Right forelimb (tissue), 1 donor: ENCODE measurements around the gene ECT2L.
"Not testable (repeated sequence)": the region's sequence is repeated elsewhere in the genome, so short reads cannot be mapped to it uniquely, and the experiment has no call there.

Source experiments
- DNase-seq: peaks from one replicate; pipeline ENCODE4 v3.0.0-alpha.2; 2018

The ECT2L gene

DNA sequence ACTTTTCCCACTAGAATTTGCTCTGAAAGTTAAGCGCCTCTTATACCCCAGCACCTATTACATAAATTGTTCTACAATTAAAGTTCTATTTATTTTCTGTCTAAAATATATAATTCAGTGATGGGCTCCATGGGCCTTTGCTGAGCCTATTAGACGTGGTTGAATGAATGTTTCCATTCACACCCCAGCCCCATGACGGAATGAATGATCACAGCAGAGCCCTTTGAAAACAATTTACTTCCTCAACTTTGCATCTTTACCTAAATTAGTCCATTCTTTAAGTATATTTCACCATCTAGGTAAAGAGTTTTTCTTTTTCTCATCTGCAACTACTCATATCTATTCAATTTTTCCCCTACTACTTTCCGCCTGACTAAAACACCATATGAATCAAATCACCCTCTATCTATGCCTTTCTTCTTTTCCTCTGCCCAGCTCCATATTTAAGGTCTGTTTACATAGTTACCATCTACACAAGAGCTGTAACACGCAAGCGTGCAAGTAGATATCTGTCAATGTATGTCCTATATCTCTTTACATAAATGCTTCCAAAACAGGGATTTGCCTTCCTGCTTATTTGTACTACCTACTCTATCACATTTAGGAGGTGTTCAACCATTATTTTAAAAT is 69.7 kb downstream of the ECT2L start:
- DNase-seq: no peak

DNA sequence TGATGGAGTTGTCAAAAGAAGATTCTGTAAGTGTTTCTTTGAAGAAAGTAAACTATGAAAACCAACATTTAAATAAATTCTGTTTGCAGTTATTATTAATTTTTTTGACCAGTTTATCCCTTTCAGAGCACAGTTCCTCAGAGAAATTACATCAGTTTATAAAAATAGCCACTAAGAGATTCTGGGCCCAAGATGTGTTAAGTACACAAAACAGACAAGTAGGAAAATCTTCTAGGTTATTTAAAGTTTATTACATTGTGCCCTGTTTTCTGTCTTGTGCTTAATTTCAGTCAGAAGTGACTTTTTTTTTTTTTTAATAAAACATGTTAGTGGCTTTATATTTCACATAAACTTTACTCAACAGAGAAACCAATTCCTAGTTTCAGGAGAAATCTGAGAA is 72.3 kb downstream of the ECT2L start:
- DNase-seq: no peak

DNA sequence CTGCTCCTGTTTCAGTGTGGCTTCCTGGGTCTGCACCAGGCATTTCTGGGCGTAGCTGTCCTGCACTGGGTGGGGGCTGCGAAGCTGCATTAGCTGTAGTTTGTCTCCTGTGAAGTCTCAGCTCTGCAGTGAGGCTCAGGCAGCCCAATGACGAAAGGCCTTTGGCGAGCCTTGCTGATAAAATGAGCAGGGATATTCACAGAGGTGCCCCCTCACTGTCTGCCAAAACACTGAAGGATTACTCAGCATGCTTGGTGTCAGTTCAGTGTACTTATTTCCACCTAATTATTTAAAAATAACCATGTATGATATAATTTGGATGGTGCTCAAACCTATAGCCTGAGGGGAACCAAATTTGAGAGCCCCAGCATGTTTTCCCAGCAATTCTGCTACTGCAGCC is 73.5 kb downstream of the ECT2L start:
- DNase-seq: peak; percentile 52

DNA sequence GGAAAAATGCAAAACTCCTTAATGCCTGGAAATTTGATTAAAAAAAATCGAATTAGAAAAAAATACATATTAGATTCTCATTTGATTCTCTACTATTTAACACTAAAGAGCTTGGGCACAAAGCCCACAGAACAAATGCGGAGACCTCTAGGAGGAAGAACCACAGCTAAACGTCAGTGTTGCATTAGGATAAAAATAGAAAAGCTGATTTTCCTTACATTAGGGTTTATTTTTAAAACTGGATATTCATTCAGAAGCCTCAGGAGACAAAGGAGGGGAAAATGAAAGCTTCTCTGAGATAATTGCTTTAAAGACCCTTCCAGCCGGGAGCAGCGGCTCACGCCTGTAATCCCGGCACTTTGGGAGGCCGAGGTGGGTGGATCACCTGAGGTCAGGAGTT is 77.3 kb downstream of the ECT2L start:
- no peak for DNase-seq

DNA sequence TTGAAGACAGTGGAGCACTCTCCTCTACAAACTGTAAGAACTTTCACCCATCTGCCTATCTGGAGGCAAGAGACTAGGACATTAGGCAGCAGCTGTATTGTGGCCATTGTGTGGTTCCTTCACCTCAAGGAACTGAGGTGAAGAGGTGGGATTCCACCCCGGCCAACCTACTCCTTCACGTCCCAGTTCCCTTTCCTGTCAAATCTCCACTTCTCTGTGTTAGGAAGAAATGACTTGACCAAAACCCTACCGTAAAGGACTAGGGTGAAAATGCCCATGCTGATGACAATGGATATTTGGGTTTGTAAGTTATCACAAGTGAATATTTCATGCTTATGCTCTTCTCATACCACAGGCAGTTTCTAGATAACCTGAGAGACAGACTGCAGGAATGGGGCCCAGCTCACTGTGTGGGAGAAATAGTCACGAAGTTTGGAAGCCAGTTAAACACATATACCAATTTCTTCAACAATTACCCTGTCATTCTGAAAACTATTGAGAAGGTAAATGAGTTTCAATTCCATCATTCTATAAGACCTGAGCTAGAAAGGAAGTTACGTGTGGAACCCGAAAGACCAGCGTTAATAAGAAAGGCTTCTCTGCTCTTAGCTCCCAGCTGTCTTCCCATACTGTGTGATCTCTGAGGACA is 86.6 kb downstream of the ECT2L start:
- no peak for DNase-seq

DNA sequence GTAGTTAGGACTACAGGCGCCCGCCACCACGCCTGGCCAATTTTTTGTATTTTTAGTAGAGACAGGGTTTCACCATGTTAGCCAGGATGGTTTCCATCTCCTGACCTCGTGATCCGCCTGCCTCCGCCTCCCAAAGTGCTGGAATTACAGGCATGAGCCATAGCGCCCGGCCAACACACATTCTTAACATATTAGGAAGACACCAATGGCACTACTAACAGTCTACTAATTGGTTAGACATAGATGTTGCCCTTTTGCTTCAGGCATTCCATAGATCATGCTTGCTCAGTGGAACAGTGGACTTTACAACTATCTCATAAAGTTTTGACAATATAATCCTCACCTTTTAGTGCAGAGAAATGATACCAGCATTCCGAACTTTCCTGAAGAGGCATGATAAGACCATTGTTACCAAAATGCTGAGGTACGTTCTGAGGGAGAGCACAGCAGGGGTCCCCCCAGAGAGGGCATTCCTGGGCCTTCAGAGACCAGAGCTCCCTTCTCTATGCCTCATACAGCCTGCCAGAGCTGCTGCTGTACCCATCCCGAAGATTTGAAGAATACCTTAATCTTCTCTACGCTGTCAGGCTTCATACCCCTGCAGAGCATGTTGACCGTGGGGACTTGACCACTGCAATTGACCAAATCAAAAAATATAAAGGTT is 89.4 kb downstream of the ECT2L start:
- DNase-seq: no peak

DNA sequence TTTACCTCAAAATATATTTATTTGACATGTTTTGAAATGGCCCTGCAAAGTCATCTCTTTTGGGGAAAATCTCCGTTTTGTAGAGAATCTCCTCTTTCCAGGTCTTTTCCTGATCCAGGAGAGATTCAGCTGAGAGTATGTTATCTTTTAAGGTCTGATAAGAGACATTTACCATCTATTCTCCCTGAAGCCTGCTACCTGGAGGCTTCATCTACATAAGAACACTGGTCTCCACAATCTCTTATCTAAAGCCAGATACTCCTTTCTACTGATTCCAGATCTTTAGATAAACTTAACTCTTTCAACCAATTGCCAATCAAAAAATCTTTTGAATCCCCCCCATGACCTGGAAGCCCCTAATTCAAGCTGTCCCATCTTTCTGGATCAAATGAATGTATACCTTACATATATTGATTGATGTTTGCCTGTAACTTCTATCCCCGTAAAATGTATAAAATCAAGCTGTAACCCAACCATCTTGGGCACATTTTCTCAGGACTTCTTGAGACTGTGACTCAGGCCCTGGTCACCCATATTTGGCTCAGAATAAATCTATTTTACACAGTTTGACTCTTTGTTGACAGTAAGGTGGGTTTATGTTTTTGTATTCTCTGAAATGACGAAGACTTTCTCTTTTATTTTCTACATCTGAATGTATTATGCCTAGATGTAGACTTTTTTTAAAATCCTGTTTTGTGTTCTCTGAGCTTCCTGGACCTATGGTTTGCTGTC is 95.5 kb downstream of the ECT2L start:
- DNase-seq: no peak

DNA sequence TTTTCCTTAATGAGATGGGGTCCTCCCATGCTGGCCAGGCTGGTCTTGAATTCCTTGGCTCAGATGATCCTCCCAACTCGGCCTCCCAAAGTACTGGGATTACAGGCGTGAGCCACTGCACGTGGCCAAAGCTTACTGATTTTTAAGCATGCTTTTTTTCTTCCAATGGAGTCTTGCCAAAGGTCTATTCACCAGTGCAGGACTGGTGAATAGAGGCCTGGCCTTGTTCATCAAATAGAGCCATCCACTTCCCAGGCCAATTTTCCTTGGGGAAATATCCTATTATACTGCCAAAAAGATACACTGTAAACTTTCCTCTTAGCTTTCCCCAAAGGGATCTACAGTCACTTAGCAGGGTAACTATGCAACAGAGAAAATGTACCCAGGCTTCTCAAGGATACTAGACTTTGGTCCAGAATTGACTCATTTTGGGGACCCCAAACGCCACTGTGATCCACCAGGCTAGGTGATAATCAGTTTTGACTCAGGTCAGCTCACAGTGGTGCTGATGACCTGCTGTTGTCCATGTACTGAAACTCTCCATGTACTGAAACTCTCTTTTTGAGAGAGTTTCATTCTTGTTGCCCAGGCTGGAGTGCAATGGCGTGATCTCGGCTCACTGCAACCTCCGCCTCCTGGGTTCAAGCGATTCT is 100.3 kb downstream of the ECT2L start:
- no peak for DNase-seq

DNA sequence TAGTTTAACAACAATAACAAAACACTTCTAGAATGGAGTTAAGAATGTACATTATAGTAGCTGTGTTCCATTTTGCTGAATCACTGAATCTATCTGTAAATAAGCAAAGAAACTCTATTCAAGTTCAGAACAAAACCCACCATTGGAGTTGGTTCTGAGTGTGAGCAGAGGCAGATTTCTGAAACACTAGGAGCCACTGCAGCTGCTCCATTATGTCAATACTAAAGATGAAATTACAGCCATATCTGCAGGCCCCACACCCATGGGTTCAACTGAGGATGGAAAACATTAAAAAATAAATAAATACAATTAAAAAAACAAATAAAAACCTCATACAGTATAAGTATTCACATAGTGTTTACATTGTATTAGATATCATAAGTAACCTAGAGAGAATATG is 101.1 kb downstream of the ECT2L start:
- DNase-seq: no peak

DNA sequence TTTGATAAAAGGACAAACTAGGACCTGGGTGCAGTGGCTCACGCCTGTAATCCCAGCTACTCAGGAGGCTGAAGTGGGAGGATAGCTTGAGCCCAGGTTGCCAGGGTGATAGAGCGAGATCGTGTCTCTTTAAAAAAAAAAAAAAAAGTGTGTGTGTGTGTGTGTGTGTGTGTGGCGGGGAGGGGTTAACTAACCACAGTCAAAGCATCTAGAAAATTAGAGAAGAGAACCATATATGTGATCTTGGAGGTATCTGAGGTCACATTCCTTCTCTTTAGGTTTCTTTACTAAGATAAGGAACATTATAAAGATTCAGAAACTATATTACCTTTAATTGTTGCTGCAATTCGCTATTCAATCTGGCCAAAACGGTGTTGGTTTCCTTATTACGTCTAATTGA is 111.3 kb downstream of the ECT2L start:
- no peak for DNase-seq

DNA sequence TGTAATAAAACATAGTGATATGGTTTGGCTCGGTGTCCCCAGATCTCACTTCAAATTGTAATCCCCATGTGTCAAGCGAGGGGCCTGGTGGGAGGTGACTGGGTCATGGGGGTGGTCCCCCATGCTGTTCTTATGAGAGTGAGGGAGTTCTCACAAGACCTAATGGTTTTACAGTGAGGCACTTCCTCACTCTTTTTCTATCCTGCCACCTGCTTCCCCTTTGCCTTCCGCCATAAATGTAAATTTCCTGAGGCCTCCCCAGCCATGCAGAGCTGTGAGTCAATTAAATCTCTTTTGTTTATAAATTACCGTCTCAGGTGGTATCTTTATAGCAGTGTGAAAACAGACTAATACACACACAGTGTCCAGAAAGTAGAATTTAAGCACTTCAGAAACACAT is 113.6 kb downstream of the ECT2L start:
- DNase-seq: no peak

DNA sequence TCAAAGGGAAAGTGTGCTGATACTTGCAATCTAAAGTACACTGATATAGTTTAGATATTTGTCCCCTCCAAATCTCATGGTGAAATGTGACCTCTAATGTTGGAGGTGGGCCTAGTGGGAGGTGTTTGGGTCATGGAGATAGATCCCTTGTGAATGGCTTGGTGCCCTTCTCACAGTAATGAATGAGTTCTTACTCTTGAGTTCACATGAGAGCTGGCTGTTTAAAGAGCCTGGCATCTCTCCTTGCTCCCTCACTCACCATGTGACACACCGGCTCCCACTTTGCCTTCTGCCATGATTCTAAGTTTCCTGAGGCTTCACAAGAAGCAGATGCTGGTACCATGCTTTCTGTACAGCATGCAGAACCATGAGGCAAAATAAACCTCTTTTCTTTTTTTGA is 114.1 kb downstream of the ECT2L start:
- no peak for DNase-seq

DNA sequence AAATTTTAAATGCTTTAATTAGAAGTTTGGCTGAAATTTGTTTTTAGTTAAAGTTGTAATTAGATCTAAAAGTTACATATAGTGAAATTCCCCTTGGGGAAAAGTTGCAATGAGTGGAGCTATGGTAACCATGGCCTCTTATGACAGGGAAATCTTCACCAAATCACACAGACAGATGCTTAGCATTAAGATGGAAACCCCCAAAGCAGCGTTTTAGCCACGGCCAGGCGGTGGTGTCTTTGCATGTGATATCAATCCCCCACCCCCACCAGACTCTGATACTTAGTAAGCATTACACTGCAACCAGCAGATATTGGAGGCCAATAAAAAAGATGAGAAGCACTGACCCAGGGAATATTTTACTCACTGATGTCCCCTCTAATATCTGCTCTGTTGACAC is 116.4 kb downstream of the ECT2L start:
- no peak for DNase-seq

DNA sequence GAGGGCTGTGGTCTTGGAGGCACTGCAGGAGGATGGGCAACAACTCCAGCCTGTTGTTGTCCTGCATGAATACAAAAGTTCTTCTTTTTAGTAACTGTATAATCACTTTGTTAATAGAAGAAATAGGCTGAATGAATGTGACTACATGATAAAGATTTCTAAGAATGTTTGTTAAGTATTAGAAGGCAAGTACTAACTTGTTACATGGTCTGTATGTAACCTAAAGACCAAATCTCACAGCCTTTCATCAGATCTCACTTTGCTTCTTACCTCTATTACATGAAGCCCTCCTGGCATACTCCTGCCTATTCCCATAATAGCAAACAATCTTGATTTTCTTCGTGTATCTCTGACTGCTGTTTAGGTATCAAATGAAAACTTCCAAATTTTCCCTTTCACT is 118.8 kb downstream of the ECT2L start:
- no peak for DNase-seq

DNA sequence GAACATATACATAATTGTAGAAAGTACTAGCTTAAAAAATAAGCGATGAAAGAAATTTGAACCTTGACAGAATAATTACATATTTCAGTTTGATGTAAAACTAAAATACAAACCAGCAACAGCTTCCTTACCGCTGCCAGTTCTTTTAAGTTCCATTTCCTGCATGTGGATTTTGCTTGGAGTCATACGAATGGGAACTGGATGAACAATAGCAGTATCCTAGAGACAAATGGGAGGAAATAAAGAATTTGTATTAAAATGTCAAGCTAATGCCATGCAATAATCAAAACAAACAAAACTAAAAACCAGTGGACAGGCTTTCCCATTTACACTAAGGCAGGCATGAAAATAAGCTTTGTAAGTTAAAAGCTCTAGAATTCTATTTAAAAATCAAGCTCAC is 125.0 kb downstream of the ECT2L start:
- no peak for DNase-seq

DNA sequence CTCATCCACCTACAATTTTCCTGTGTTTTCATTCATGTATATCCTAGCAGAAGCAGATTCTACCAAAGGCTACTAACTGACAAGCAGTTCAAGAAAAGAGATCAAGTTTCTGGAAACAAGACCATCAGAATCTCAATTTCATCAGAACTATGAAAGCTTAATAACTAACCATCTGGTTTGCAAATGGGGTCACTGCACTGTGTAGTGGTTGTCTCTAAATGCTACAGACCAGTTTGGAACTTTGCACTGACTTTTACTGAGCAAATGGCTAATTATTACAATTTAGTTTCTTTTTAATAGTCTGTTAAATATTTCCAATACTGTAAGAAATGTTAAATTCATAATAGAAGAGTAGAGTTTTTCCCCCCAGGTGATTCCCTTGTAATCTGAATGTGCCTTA is 127.7 kb downstream of the ECT2L start:
- DNase-seq: no peak

DNA sequence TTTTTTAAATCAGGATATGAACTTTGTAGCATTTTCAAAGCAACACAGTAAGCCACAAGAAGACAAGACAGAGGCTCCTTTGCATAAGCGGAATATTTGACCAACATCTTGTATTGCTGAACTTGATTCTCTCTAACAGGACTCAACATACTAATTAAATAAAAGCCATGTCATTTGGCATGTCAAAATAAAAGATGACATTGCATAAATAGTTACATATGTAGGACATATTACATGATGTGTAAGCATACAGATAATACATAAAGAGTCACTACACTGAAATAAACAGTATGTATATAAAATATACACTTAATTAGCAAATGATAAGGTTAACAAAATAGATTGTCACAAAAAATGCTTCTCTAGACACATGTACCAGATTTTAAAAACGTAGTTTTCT is 129.9 kb downstream of the ECT2L start:
- DNase-seq: no peak

DNA sequence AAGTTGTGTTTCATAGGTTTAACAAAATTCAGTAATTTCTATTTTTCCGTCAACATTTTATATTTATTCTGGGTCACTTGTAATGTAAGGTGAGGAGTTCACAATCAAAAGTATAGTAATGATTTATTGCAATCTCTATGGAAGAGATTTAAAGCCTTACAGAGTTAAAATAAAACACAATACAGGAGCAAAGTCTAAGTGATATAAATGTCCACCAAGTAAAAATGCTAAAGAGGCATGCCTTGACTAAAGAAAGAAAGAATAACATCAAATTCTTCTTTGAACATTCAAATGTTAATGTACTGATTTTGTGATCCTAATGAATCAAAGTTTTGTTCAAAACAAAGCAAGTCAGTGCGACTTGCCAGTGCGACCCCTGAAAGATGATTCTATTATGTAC is 130.7 kb downstream of the ECT2L start:
- no peak for DNase-seq

DNA sequence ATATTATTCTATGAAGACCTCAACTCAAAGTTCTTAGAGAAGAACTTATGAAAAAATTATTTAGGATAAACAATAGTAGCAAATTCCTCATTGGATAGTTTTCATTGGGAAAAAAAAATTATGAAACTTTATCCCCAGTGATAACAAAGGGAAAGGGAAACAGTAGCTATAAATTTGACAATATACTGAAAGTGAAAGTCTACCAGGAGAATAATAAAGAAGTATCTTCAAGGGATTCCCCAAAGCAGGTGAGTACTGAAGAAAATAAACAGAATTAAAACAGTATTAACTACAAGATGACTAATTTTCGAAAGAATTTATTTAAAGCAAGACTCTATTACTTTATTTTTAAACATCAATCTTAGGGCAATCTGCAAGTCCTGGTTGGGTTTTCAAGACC is 135.8 kb downstream of the ECT2L start:
- DNase-seq: no peak

DNA sequence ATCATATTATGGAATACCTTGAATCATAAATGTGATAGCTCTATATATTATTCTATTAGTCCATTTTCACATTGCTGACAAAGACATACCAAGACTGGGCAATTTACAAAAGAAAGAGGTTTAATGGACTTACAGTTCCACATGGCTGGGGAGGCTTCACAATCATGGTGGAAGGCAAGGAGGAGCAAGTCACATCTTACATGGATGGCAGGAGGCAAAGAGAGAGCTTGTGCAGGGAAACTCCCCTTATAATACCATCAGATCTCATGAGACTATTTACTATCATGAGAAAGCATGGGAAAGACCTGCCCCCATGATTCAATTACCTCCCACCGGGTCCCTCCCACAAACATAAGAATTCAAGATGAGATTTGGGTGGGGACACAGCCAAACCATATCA is 141.0 kb downstream of the ECT2L start:
- DNase-seq: not testable (repeated sequence)

DNA sequence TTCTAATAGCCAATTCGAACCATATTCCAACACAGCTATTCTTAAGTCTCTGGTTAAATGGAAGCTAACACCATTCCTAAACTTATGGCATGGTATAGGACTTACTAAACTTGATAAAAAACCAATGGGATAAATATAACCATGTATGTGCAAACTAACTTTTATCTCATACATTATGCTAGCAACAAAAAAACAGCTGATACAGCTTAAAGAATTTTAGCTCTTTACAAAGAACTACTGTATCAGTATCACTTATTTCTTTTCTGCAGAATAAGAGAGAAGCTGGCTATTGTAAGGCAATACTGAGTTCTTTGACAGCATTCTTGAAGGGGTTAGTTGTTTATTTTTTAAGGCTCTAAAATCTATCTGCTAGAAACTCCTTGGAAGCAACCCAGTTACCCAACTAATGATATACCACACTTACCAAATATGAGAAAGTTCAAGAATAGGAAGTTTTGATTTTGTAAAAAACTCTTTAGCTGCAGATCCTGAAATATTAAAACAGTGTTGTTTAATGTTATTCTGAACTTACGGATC is 147.3 kb downstream of the ECT2L start:
- DNase-seq: no peak

DNA sequence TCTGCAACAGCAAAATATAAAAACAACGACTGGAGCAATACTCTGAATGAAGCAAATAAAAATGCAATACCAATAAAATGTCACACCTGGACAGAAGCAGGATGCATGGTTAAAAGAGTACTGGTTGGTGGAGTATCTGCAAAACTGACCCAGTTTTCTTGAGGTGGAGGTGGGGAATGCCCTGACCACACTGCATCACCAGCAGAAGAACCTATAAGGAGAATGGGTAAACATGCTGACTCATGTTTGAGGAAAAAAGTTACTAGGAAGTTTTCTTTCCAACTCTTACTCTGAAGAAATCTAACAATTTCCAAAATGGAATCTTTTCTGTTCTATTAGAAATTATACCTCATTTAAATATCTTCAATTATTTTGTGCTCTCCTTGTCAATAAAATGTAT is 148.5 kb downstream of the ECT2L start:
- DNase-seq: no peak

DNA sequence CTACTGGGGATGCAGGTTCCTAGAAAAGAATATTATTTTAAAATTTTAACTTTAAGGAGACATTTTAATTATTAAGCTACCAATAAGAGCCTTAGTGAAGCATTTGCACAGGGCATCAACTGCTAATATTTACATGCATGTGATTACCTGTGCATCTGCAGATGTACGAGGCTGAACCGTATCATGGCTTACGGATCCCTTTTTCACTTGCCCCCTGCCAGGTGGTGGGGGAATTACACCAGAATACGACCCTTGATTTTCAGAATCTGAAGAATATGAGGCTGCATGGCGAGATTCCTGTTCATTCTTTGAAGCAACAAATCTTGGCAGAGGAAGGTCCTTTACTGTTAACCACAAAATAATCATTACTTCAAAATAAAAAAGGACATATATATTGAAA is 149.5 kb downstream of the ECT2L start:
- no peak for DNase-seq
